Cardiac muscle cell (in vitro differentiated cells and primary cell): Measurements from ENCODE around the gene ADA. TPM values are rescaled to one million over a fixed set of nuclear protein-coding genes. Genes with fewer than 3 reads are reported as not detected.

ENCODE experiments used
- DNase-seq, 2 donors: peaks; one replicate each; pipeline versions ENCODE4 v3.0.0 to v3.0.0-alpha.2; 2010 to 2017; ENCODE audit warnings: low read depth in 1 of 2, low spot score in 1 of 2
- H3K27ac ChIP-seq: fragments of 200-600 bp; sonication (generic); 2 replicates; pipeline ENCODE4 v1.5.1; 2016
- H3K27me3 ChIP-seq: fragments of 200-600 bp; sonication (generic); 2 replicates; pipeline ENCODE4 v1.6.0; 2016; ENCODE audit warnings: control low read depth
- H3K36me3 ChIP-seq: fragments of 200-600 bp; sonication (generic); 2 replicates; pipeline ENCODE4 v1.5.1; 2016; ENCODE audit warnings: control low read depth
- H3K4me1 ChIP-seq: fragments of 200-600 bp; sonication (generic); 2 replicates; pipeline ENCODE4 v1.8.1; 2017; ENCODE audit warnings: low read depth, mild to moderate bottlenecking, mixed run types
- H3K4me3 ChIP-seq: fragments of 200-600 bp; sonication (generic); 2 replicates; pipeline ENCODE4 v1.5.1; 2016; ENCODE audit warnings: mild to moderate bottlenecking
- H3K9me3 ChIP-seq: fragments of 200-600 bp; sonication (generic); 2 replicates; pipeline ENCODE4 v1.5.1; 2017; ENCODE audit warnings: low read depth, mild to moderate bottlenecking, control low read depth
- CTCF ChIP-seq: IDR thresholded peaks from 2 replicates; pipeline ENCODE4 v1.5.1; 2012; ENCODE audit warnings: low read depth, mild to moderate bottlenecking, low read length
- polyA plus RNA-seq: library from polyadenylated mRNA; unstranded; fragments of >200 nt; fragmentation: Nextera tagmentation; extraction: Ambion mirVana; gene quantifications from 2 replicates; pipeline ENCODE4 v1.2.1, GENCODE V29; 2016
- total RNA-seq: library from RNA; depleted of rRNA; stranded (reverse); fragments of >200 nt; gene quantifications from 2 replicates; pipeline ENCODE4 v1.2.3, GENCODE V29; 2016

The ADA gene
- total and polyA plus RNA-seq, 2 experiments from 2014 or later, result 16.7 to 18.9 TPM

- Histone ChIP-seq H3K27me3 (no peaks in the 10 kb centered on the region), H3K4me1 (no peaks in the 10 kb centered on the region), H3K36me3 (no peaks in the 10 kb centered on the region), H3K27ac (no peak overlapping the region), H3K9me3 (no peaks in the 10 kb centered on the region), H3K4me3 (no peak overlapping the region)
- TF ChIP-seq CTCF, result no peak
- DNase-seq, result peak in 1 of 2 donors; percentile 71
These were observed 39.4 kb upstream of the ADA start for GRCh38 chr20:44690781-44691423.

- H3K36me3 ChIP-seq, result no peaks in the 10 kb centered on the region
- H3K27ac ChIP-seq, result no peak overlapping the region
- TF ChIP-seq CTCF, result no peak
- no peak overlapping the region for H3K4me3 ChIP-seq
- H3K4me1 ChIP-seq, result no peaks in the 10 kb centered on the region
- no peaks in the 10 kb centered on the region for H3K27me3 ChIP-seq
- no peak for DNase-seq
- H3K9me3 ChIP-seq, result no peaks in the 10 kb centered on the region
These were observed 38.3 kb upstream of the ADA start for GRCh38 chr20:44689809-44690208.

GRCh38 chr20:44688053-44688625, 36.6 kb upstream of the ADA start:
- Histone ChIP-seq H3K27ac (no peak overlapping the region), H3K4me3 (no peak overlapping the region), H3K9me3 (no peaks in the 10 kb centered on the region), H3K36me3 (no peaks in the 10 kb centered on the region), H3K27me3 (no peaks in the 10 kb centered on the region), H3K4me1 (no peaks in the 10 kb centered on the region)
- no peak for DNase-seq
- TF ChIP-seq CTCF, result peak; percentile 9

- no peak for DNase-seq
- Histone ChIP-seq H3K36me3 (no peaks in the 10 kb centered on the region), H3K4me3 (no peak overlapping the region), H3K27ac (no peak overlapping the region), H3K9me3 (no peaks in the 10 kb centered on the region), H3K27me3 (no peaks in the 10 kb centered on the region), H3K4me1 (no peaks in the 10 kb centered on the region)
- no peak for TF ChIP-seq CTCF
These were observed 35.4 kb upstream of the ADA start for GRCh38 chr20:44686934-44687333.

GRCh38 chr20:44684047-44684967, 32.8 kb upstream of the ADA start:
- H3K27ac ChIP-seq, result no peak overlapping the region
- H3K9me3 ChIP-seq, result no peaks in the 10 kb centered on the region
- no peak for TF ChIP-seq CTCF
- no peak overlapping the region for H3K4me3 ChIP-seq
- no peak for DNase-seq
- no peaks in the 10 kb centered on the region for H3K36me3 ChIP-seq
- no peaks in the 10 kb centered on the region for H3K27me3 ChIP-seq
- no peaks in the 10 kb centered on the region for H3K4me1 ChIP-seq
